Neutrophil (primary cell): ENCODE measurements around the gene CEP97.
"Not testable (repeated sequence)": the region's sequence is repeated elsewhere in the genome, so short reads cannot be mapped to it uniquely, and the experiment has no call there.

Experiments used
- H3K27ac ChIP-seq: fragments of 200-600 bp; sonication (generic); 2 replicates; pipeline ENCODE4 v1.5.1; 2016; ENCODE audit warnings: mild to moderate bottlenecking, moderate library complexity
- H3K27me3 ChIP-seq: fragments of 200-600 bp; sonication (generic); 2 replicates; pipeline ENCODE4 v1.6.0; 2016; ENCODE audit warnings: mild to moderate bottlenecking
- H3K36me3 ChIP-seq: fragments of 200-600 bp; sonication (generic); 2 replicates; pipeline ENCODE4 v1.5.1; 2017
- H3K4me1 ChIP-seq, 2 experiments: fragments of 200-600 bp in 1 of 2; sonication (generic) in 1 of 2; 1 replicate in 1 of 2; 2 replicates in 1 of 2; pipeline versions ENCODE4 v1.5.1 to v1.6.1; 2013 to 2016; ENCODE audit warnings: low read depth in 1 of 2, low read length in 1 of 2, mild to moderate bottlenecking in 1 of 2, moderate library complexity in 1 of 2; ENCODE audit not compliant: control insufficient read depth in 1 of 2, insufficient read depth in 1 of 2
- H3K4me3 ChIP-seq, 2 experiments: fragments of 200-600 bp in 1 of 2; sonication (generic) in 1 of 2; 1 replicate in 1 of 2; 2 replicates in 1 of 2; pipeline ENCODE4 v1.5.1; 2013 to 2016; ENCODE audit warnings: low read depth in 1 of 2, low read length in 1 of 2, mild to moderate bottlenecking in 1 of 2, moderate library complexity in 1 of 2
- H3K9me3 ChIP-seq: fragments of 200-600 bp; sonication (generic); 2 replicates; pipeline ENCODE4 v1.5.1; 2016
- TF ChIP-seq, protein P1 (sequence below): fragments of 200-600 bp; sonication (generic); IDR thresholded peaks from 2 replicates; pipeline ENCODE4 v1.5.1; 2016; ENCODE audit warnings: antibody characterized with exemption

The CEP97 gene

DNA sequence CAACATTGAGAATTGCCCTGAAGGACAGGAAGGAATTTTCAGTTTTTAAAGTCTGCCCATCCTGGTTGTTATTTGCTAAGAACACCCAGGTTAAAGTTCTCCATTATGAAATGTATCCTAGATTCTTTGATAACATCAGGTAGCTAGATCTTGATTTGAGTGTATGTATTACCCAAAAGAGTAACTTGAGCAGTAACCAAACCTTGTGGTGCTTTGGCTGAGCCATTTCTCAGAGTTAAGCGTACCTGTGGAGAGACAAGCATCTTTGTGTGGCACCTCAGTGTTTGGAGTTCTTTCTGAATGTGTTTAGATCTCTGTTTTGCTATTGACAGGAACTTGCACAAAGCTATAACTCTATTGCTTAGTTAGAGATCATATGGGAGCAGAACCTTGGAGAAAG, 20.4 kb downstream of the CEP97 start:
- Histone ChIP-seq H3K4me1 (peaks cover 0 to 7% of the 10 kb centered on the region in 2 experiments), H3K27me3 (no peaks in the 10 kb centered on the region), H3K4me3 (no peak overlapping the region), H3K36me3 (no peaks in the 10 kb centered on the region), H3K27ac (no peak overlapping the region), H3K9me3 (no peaks in the 10 kb centered on the region)
- TF ChIP-seq, protein P1, sequence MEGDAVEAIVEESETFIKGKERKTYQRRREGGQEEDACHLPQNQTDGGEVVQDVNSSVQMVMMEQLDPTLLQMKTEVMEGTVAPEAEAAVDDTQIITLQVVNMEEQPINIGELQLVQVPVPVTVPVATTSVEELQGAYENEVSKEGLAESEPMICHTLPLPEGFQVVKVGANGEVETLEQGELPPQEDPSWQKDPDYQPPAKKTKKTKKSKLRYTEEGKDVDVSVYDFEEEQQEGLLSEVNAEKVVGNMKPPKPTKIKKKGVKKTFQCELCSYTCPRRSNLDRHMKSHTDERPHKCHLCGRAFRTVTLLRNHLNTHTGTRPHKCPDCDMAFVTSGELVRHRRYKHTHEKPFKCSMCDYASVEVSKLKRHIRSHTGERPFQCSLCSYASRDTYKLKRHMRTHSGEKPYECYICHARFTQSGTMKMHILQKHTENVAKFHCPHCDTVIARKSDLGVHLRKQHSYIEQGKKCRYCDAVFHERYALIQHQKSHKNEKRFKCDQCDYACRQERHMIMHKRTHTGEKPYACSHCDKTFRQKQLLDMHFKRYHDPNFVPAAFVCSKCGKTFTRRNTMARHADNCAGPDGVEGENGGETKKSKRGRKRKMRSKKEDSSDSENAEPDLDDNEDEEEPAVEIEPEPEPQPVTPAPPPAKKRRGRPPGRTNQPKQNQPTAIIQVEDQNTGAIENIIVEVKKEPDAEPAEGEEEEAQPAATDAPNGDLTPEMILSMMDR: no peak

GRCh38 chr3:101745934-101746333, 21.5 kb downstream of the CEP97 start:
- not testable (repeated sequence) for H3K4me3 ChIP-seq, H3K27ac ChIP-seq, H3K27me3 ChIP-seq, H3K9me3 ChIP-seq, H3K36me3 ChIP-seq, H3K4me1 ChIP-seq

DNA sequence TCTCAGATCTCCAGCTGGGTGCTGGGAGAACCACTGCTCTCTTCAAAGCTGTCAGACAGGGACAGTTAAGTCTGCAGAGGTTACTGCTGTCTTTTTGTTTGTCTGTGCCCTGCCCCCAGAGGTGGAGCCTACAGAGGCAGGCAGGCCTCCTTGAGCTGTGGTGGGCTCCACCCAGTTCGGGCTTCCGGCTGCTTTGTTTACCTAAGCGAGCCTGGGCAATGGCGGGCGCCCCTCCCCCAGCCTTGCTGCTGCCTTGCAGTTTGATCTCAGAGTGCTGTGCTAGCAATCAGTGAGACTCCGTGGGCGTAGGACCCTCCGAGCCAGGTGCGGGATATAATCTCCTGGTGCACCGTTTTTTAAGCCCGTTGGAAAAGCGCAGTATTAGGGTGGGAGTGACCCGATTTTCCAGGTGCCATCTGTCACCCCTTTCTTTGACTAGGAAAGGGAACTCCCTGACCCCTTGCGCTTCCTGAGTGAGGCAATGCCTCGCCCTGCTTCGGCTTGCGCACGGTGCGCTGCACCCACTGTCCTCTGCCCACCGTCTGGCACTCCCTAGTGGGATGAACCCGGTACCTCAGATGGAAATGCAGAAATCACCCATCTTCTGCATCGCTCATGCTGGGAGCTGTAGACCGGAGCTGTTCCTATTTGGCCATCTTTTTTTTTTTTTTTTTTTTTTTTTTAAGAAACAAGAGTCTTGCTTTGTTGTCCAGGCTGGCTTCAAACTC, 29.1 kb downstream of the CEP97 start:
- not testable (repeated sequence) for H3K9me3 ChIP-seq, H3K4me3 ChIP-seq, H3K4me1 ChIP-seq, H3K27me3 ChIP-seq, H3K27ac ChIP-seq
- peaks cover 19% of the 10 kb centered on the region for H3K36me3 ChIP-seq

GRCh38 chr3:101758224-101758623, 33.8 kb downstream of the CEP97 start:
- peaks cover 29 to 36% of the 10 kb centered on the region in 2 experiments for H3K4me1 ChIP-seq
- peaks cover 19% of the 10 kb centered on the region for H3K36me3 ChIP-seq
- TF ChIP-seq, protein P1: no peak
- H3K27ac ChIP-seq: peak overlapping the region; percentile 69
- no peaks in the 10 kb centered on the region for H3K9me3 ChIP-seq
- no peak overlapping the region for H3K4me3 ChIP-seq
- no peaks in the 10 kb centered on the region for H3K27me3 ChIP-seq

- no peak overlapping the region for H3K4me3 ChIP-seq
Observed at GRCh38 chr3:101762041-101762646, 37.7 kb downstream of the CEP97 start.

DNA sequence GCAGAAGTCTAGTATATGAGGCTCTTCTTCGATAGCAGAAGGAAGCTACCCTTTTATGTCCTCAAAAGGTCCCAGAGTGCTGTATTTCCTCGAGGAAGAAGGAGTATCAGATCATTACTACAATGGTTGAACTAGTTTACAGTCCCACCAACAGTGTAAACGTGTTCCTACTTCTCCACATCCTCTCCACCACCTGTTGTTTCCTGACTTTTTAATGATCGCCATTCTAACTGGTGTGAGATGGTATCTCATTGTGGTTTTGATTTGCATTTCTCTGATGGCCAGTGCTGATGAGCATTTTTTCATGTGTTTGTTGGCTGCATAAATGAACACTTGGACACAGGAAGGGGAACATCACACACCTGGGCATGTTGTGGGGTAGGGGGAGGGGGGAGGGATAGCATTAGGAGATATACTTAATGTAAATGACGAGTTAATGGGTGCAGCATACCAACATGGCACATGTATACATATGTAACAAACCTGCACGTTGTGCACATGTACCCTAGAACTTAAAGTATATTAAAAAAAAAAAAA, 53.4 kb downstream of the CEP97 start:
- not testable (repeated sequence) for H3K27me3 ChIP-seq, H3K9me3 ChIP-seq, H3K4me3 ChIP-seq, H3K36me3 ChIP-seq
- Histone ChIP-seq H3K4me1 (peaks cover 39 to 46% of the 10 kb centered on the region in 2 experiments), H3K27ac (peak overlapping the region; percentile 64)

More at GRCh38 chr3:101762041-101762646, 37.7 kb downstream of the CEP97 start:
- Histone ChIP-seq H3K4me1 (peaks cover 29 to 46% of the 10 kb centered on the region in 2 experiments), H3K9me3 (no peaks in the 10 kb centered on the region), H3K27me3 (no peaks in the 10 kb centered on the region), H3K36me3 (peaks cover 13% of the 10 kb centered on the region), H3K27ac (no peak overlapping the region)
- TF ChIP-seq, protein P1: no peak
